ENCODE measurements around the gene CREB5. TPM values are rescaled to one million over a fixed set of nuclear protein-coding genes. Genes with fewer than 3 reads are reported as not detected.

The CREB5 gene
- total RNA-seq, 2 experiments from 2014 or later = 1.2 to 1.5 TPM

- Mint-ChIP-seq H3K27me3 (peaks cover 6% of the 10 kb centered on the region), H3K9me3 (no peaks in the 10 kb centered on the region), H3K27ac (no peak overlapping the region), H3K36me3 (ENCODE audit: low read depth) (no peaks in the 10 kb centered on the region), H3K4me3 (no peak overlapping the region), H3K4me1 (ENCODE audit: low read depth) (no peaks in the 10 kb centered on the region)
- TF ChIP-seq CTCF (IDR thresholded peaks at IDR 0.05) = no peak
- ATAC-seq (no peak), DNase-seq (no peak)
- POLR2A ChIA-PET = no interaction called here
- intact Hi-C loops (cut with micrococcal nuclease) = no loop called here
- CTCF ChIA-PET = no interaction called here
Observed at GRCh38 chr7:28771906-28772622, 359.7 kb downstream of the CREB5 start.

DNA sequence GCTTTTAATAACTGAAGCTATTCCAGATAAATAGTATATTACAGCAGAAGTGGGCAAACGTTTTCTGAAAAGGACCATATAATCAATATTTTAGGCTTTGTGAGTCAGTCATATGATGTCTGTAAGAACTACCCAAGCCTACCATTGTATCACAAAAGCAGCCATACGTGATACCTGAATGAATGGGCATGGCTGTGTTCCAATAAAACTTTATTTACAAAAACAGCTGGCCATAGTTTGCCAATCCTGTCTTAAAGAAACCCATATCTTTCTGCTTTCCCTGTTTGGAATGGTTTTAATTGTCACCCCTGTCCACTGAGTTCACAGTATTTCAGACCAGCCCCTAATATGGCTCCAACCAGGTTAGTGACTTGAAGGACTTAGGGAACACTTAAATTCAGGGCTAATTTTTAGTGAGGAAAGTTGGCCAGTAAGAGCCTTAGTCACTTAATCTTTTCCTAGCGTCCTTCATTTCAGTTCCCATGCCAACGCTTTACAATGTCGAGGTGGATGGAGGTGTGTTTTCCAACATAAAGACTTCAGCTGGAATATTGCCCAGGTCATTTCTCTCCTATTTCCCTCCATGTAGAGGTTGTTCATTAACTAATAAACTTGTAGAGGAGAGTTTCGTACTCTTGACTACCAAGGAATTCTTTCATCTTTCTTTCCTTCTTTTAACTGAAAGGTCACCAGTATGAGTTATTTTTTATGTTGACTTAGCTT lies 361.3 kb downstream of the CREB5 start:
- H3K4me1 Mint-ChIP-seq (ENCODE audit: low read depth) = no peaks in the 10 kb centered on the region
- ChIA-PET CTCF (no interaction called here), POLR2A (no interaction called here)
- H3K27ac Mint-ChIP-seq = no peak overlapping the region
- no peaks in the 10 kb centered on the region for H3K9me3 Mint-ChIP-seq
- TF ChIP-seq CTCF (IDR thresholded peaks at IDR 0.05) = no peak
- H3K27me3 Mint-ChIP-seq = peaks cover 3% of the 10 kb centered on the region
- no peaks in the 10 kb centered on the region for H3K36me3 Mint-ChIP-seq (ENCODE audit: low read depth)
- DNase-seq (no peak), ATAC-seq (no peak)
- no peak overlapping the region for H3K4me3 Mint-ChIP-seq
- intact Hi-C loops (cut with micrococcal nuclease) = no loop called here

DNA sequence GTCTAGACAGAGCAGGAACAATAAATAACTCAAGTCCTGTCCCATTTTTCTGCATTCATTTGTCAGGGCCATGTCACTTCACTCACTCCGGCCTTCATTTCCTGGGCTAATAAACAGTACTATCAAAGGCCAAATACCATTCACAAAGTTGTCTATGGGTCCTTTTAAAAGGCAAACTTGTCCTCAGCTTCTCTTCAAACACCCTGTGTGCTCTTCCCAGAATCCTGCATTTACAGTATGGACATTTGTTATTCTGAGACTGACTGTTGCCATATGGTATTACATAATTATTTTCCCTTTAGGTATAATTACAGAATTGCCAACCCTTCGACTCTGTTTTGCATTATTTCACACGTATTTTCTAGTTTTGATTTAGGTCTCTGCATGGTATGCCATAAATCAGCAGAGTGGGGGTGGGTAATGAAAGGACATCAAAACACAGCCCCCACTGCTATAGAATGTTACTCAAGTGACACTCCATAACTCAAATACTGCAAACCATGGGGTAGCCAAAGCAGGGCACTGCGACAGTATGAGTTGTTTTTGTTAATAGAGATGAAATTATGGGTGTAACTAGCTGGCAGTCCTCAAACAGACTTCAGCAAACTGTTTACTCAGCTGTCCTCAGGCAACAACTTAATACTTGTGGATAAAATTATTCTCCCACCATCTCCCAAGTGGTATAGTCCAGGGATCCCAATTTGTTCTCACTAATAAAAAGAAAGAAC lies 362.1 kb downstream of the CREB5 start:
- H3K9me3 Mint-ChIP-seq = no peaks in the 10 kb centered on the region
- ChIA-PET POLR2A (no interaction called here), CTCF (no interaction called here)
- H3K27me3 Mint-ChIP-seq = peaks cover 2% of the 10 kb centered on the region
- ATAC-seq = no peak
- H3K36me3 Mint-ChIP-seq (ENCODE audit: low read depth) = no peaks in the 10 kb centered on the region
- H3K4me1 Mint-ChIP-seq (ENCODE audit: low read depth) = no peaks in the 10 kb centered on the region
- H3K27ac Mint-ChIP-seq = no peak overlapping the region
- no peak for DNase-seq
- no peak overlapping the region for H3K4me3 Mint-ChIP-seq
- no peak for TF ChIP-seq CTCF (IDR thresholded peaks at IDR 0.05)
- intact Hi-C loops (cut with micrococcal nuclease) = no loop called here

DNA sequence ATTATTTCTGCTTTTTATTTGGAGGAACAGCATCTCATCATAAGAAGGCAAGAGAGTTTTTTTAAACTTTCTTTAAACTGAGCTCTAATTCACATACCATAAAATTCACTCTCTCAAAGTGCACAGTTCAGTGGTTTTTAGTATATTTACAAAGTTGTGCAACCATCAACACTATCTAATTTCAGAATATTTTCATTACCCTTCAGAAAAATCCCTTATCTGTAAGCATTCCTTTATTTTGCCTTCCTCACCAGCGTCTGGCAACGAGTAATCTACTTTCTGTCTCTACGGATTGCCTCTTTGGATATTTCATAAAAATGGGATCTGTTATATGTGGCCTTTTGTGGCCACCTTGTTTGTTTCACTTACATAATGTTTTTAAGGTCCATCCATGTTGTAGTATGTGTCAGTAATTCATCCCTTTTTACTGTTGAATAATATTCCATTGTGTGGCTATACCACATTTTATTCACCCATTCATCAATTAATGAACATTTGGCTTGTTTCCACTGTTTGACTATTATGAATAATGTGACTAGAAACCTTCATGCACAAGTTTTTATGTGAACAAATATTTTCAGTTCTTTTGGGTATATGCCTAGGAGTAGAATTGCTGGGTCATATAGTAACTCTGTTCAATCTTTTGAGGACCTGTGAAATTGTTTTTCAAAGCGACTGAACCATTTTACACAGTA lies 364.3 kb downstream of the CREB5 start:
- DNase-seq = no peak
- no peaks in the 10 kb centered on the region for H3K9me3 Mint-ChIP-seq
- H3K36me3 Mint-ChIP-seq (ENCODE audit: low read depth) = no peaks in the 10 kb centered on the region
- no peak for ATAC-seq
- no peaks in the 10 kb centered on the region for H3K4me1 Mint-ChIP-seq (ENCODE audit: low read depth)
- no peak overlapping the region for H3K4me3 Mint-ChIP-seq
- peaks cover 2% of the 10 kb centered on the region for H3K27me3 Mint-ChIP-seq
- ChIA-PET CTCF (no interaction called here), POLR2A (no interaction called here)
- intact Hi-C loops (cut with micrococcal nuclease) = no loop called here
- no peak for TF ChIP-seq CTCF (IDR thresholded peaks at IDR 0.05)
- no peak overlapping the region for H3K27ac Mint-ChIP-seq
